GM18511 (cell line): ENCODE measurements around the gene TPBGL.

Experiments
- ATAC-seq: cut with Tn5 transposase; IDR thresholded peaks from one replicate; pipeline ENCODE4 v1.9.1; 2021; ENCODE audit warnings: mild to moderate bottlenecking, moderate library complexity; ENCODE audit not compliant: unreplicated experiment

The TPBGL gene

DNA sequence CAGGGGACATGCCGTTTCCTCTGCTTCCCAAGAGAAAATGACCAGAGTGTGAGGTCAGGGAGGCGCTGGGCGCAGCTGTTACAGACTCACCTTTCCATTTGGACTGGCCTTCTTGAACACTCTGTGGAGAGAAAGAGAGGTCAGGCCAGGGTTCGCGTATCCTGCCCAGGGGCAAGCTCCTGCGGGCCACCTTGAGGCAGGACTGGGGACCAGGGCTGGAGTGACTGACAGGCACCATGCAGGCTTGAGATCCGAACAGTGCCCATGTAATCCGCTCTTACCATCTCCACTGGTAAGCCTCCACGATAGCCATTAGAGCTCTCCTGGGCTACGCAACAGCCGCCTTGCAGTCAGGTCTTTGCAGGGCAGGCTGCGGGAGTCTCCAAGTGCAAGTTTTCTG is 49.3 kb downstream of the TPBGL start:
- ATAC-seq: no peak

DNA sequence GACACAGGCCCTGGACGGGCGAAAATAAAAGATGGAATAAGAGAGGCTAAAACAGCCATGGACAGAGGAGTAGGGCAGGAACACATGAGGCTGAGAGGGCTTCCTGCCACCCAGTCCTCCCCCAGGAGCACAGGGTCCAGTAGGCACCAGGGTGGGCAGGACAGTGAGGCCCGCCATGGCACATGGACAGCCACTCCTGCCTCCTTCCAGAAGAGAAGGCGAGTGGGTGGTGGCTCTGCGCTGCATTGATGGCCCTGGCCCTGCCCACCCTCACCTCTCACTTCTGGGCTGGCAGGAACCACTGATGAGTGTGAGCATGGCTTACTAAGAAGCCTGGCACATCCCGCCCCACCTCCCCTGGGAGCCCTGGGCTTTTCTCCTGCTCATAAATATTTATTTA is 51.2 kb downstream of the TPBGL start:
- ATAC-seq: no peak

DNA sequence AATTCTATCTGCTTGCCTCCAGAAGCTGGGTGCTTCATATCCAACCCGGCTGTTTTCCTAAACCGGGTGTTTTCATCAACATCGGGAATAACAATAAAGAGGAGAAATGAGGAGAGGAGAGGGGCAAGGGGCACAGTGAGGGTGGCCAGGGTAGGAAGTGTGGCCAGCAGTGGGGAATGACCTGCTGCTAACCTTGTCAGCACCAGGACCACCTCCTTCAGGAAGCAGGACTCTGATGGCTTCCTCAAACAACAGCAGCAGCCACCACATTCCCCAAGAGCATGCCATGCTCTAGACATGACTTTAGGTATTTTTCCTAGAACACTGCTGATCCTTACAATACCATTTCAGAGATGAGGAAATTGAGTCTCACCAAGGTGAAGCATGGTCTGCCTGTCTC is 52.4 kb downstream of the TPBGL start:
- ATAC-seq: no peak
